ENCODE data around the gene ADAM22.

DNA sequence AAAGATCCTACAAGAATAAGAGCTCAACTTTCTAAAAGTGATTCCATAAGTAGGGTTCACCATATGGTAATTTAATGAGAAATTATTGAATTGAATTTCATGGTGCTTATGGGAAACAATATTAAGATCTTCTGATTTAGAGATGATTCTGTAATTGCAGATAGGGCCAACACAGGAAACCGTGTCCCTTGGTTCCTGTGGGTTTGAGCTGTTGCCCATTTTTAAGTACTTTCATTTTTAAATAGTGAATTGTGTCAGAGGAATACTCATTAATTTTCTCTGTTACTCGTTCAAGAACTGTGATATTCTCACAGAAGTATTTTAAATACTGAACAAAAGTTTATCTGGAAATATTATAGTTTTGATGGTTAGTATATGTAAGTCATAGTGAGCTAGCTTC is 156.6 kb downstream of the ADAM22 start:
- TF ChIP-seq, protein P1, sequence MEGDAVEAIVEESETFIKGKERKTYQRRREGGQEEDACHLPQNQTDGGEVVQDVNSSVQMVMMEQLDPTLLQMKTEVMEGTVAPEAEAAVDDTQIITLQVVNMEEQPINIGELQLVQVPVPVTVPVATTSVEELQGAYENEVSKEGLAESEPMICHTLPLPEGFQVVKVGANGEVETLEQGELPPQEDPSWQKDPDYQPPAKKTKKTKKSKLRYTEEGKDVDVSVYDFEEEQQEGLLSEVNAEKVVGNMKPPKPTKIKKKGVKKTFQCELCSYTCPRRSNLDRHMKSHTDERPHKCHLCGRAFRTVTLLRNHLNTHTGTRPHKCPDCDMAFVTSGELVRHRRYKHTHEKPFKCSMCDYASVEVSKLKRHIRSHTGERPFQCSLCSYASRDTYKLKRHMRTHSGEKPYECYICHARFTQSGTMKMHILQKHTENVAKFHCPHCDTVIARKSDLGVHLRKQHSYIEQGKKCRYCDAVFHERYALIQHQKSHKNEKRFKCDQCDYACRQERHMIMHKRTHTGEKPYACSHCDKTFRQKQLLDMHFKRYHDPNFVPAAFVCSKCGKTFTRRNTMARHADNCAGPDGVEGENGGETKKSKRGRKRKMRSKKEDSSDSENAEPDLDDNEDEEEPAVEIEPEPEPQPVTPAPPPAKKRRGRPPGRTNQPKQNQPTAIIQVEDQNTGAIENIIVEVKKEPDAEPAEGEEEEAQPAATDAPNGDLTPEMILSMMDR (IDR thresholded peaks at IDR 0.05): no peak
- no peak for TF ChIP-seq POLR2A (IDR thresholded peaks at IDR 0.05)
